H1 (cell line): Measurements from ENCODE around the gene FKBP5. TPM values are rescaled to one million over a fixed set of nuclear protein-coding genes. Genes with fewer than 3 reads are reported as not detected.

Source experiments
- CTCF ChIA-PET: fragments of 300-600 bp; sonication (Branson Sonifier 250); formaldehyde crosslinking; loops from one replicate; lab custom pipeline; 2021; ENCODE audit not compliant: partially characterized antibody; lab: Charles Lee
- POLR2A ChIA-PET: fragments of 300-600 bp; sonication (Branson Sonifier 250); formaldehyde crosslinking; loops from one replicate; lab custom pipeline; 2021; ENCODE audit warnings: inconsistent platforms; ENCODE audit not compliant: partially characterized antibody; lab: Charles Lee
- DNase-seq, 2 experiments: peaks; one replicate each; pipeline versions ENCODE4 v3.0.0 to v3.0.0-alpha.2; 2010 to 2022; ENCODE audit warnings: low spot score in 2 of 2, low read depth in 1 of 2, mixed read lengths in 1 of 2
- FAIRE-seq: peaks from 2 replicates; lab custom pipeline; 2011; peaks lifted over from hg19 to GRCh38; lab: Jason Lieb, UNC
- H2AFZ ChIP-seq: 2 replicates; pipeline ENCODE4 v1.8.1; 2012; ENCODE audit warnings: low read length, inconsistent platforms
- H2AK5ac ChIP-seq: 2 replicates; pipeline ENCODE4 v1.6.1; 2013; ENCODE audit warnings: low read depth, low read length
- H2BK120ac ChIP-seq: replicated peaks from 2 replicates; pipeline ENCODE3; 2013; ENCODE audit warnings: low read depth, low read length, inconsistent platforms
- H2BK12ac ChIP-seq: 2 replicates; pipeline ENCODE4 v1.6.1; 2013; ENCODE audit warnings: low read depth, low read length
- H2BK15ac ChIP-seq: 2 replicates; pipeline ENCODE4 v1.6.1; 2013; ENCODE audit warnings: low read length
- H2BK20ac ChIP-seq: 2 replicates; pipeline ENCODE4 v1.6.1; 2013; ENCODE audit warnings: low read length
- H2BK5ac ChIP-seq: 2 replicates; pipeline ENCODE4 v1.6.1; 2013; ENCODE audit warnings: low read depth, low read length
- H3K14ac ChIP-seq: 2 replicates; pipeline ENCODE4 v1.6.1; 2013; ENCODE audit warnings: inconsistent platforms; ENCODE audit not compliant: insufficient read length
- H3K18ac ChIP-seq: 2 replicates; pipeline ENCODE4 v1.6.1; 2013; ENCODE audit warnings: low read length; ENCODE audit errors: extremely low read depth
- H3K23ac ChIP-seq: 2 replicates; pipeline ENCODE4 v1.6.1; 2013; ENCODE audit warnings: inconsistent platforms; ENCODE audit not compliant: insufficient read length
- H3K23me2 ChIP-seq: 2 replicates; pipeline ENCODE4 v1.6.1; 2013; ENCODE audit warnings: low read depth, low read length
- H3K27ac ChIP-seq: 2 replicates; pipeline ENCODE4 v1.6.1; 2011; ENCODE audit warnings: low read depth, low read length, inconsistent platforms
- H3K27me3 ChIP-seq, 4 experiments: replicated peaks in 1 of 4; 1 replicate in 1 of 4; 2 replicates in 3 of 4; pipeline versions ENCODE4 v1.6.1 to v1.8.1; 2011 to 2013; ENCODE audit warnings: low read length in 3 of 4, mild to moderate bottlenecking in 3 of 4, inconsistent platforms in 2 of 4, mixed read lengths in 2 of 4, moderate library complexity in 1 of 4; ENCODE audit not compliant: control insufficient read depth in 3 of 4, insufficient read depth in 3 of 4; ENCODE audit errors: extremely low read depth in 1 of 4
- H3K36me3 ChIP-seq, 4 experiments: 2 replicates each; pipeline versions ENCODE4 v1.6.1 to v1.8.1; 2011 to 2013; ENCODE audit warnings: mild to moderate bottlenecking in 4 of 4, low read length in 3 of 4, moderate library complexity in 2 of 4, control low read depth in 1 of 4, inconsistent platforms in 1 of 4; ENCODE audit not compliant: insufficient read depth in 4 of 4, control insufficient read depth in 2 of 4
- H3K4ac ChIP-seq: replicated peaks from 2 replicates; pipeline ENCODE3; 2013; ENCODE audit warnings: low read length, low read depth, mixed read lengths, inconsistent platforms; ENCODE audit not compliant: insufficient read length
- H3K4me1 ChIP-seq, 4 experiments: replicated peaks in 1 of 4; 1 replicate in 1 of 4; 2 replicates in 3 of 4; pipeline versions ENCODE4 v1.6.1 to v1.8.1; 2011 to 2013; ENCODE audit warnings: low read length in 3 of 4, inconsistent platforms in 2 of 4, mixed read lengths in 1 of 4; ENCODE audit not compliant: insufficient read depth in 4 of 4, control insufficient read depth in 3 of 4
- H3K4me2 ChIP-seq, 2 experiments: 2 replicates each; pipeline versions ENCODE4 v1.6.1 to v1.8.1; 2011 to 2013; ENCODE audit warnings: low read depth in 2 of 2, low read length in 2 of 2, control low read depth in 1 of 2, inconsistent platforms in 1 of 2, mild to moderate bottlenecking in 1 of 2; ENCODE audit not compliant: insufficient read depth in 1 of 2
- H3K4me3 ChIP-seq, 4 experiments: fragments of 200-600, 300-600 bp in 1 of 4; sonication (generic), shearing (Covaris generic), sonication (Bioruptor Twin) in 1 of 4; 2 replicates each; pipeline versions ENCODE4 v1.5.1 to v1.8.1; 2011 to 2016; ENCODE audit warnings: low read length in 4 of 4, low read depth in 3 of 4, control low read depth in 2 of 4, inconsistent platforms in 2 of 4, mild to moderate bottlenecking in 2 of 4, mixed read lengths in 1 of 4, moderate library complexity in 1 of 4; ENCODE audit not compliant: insufficient read depth in 2 of 4; ENCODE audit errors: extremely low read depth in 1 of 4
- H3K56ac ChIP-seq: replicated peaks from 2 replicates; pipeline ENCODE3; 2013; ENCODE audit warnings: low read depth, mild to moderate bottlenecking, mixed read lengths, low read length, inconsistent platforms; ENCODE audit not compliant: insufficient read length
- H3K79me1 ChIP-seq: 2 replicates; pipeline ENCODE4 v1.6.1; 2013; ENCODE audit warnings: low read depth, low read length, control low read depth
- H3K79me2 ChIP-seq, 2 experiments: 2 replicates each; pipeline versions ENCODE4 v1.6.1 to v1.8.1; 2012 to 2013; ENCODE audit warnings: low read length in 2 of 2, mild to moderate bottlenecking in 2 of 2, inconsistent platforms in 1 of 2; ENCODE audit not compliant: insufficient read depth in 2 of 2, control insufficient read depth in 1 of 2
- H3K9ac ChIP-seq, 4 experiments: replicated peaks in 1 of 4; 1 replicate in 1 of 4; 2 replicates in 3 of 4; pipeline versions ENCODE4 v1.6.1 to v1.8.1; 2011 to 2013; ENCODE audit warnings: low read depth in 3 of 4, low read length in 3 of 4, control low read depth in 2 of 4, mild to moderate bottlenecking in 2 of 4, moderate library complexity in 2 of 4, inconsistent platforms in 1 of 4; ENCODE audit errors: extremely low read depth in 1 of 4
- H3K9me3 ChIP-seq, 2 experiments: 2 replicates each; pipeline versions ENCODE4 v1.6.1 to v1.8.1; 2012 to 2013; ENCODE audit warnings: mild to moderate bottlenecking in 2 of 2, moderate library complexity in 2 of 2, control low read depth in 1 of 2, inconsistent platforms in 1 of 2, low read depth in 1 of 2, low read length in 1 of 2, mixed read lengths in 1 of 2; ENCODE audit not compliant: insufficient read depth in 2 of 2
- H4K20me1 ChIP-seq, 2 experiments: replicated peaks in 1 of 2; 2 replicates each; pipeline versions ENCODE3 to v1.8.1; 2011 to 2013; ENCODE audit warnings: inconsistent platforms in 2 of 2, low read length in 2 of 2, mild to moderate bottlenecking in 1 of 2; ENCODE audit not compliant: insufficient read depth in 2 of 2, control insufficient read depth in 1 of 2
- H4K5ac ChIP-seq: 2 replicates; pipeline ENCODE4 v1.6.1; 2013; ENCODE audit warnings: low read length, low read depth, mixed read lengths, inconsistent platforms; ENCODE audit not compliant: insufficient read length
- H4K8ac ChIP-seq: 2 replicates; pipeline ENCODE4 v1.8.0; 2013; ENCODE audit warnings: mild to moderate bottlenecking, moderate library complexity, low read length, inconsistent platforms; ENCODE audit not compliant: insufficient read depth; ENCODE audit errors: extremely low read depth
- H4K91ac ChIP-seq: replicated peaks from 2 replicates; pipeline ENCODE3; 2013; ENCODE audit warnings: low read length, mixed read lengths, inconsistent platforms; ENCODE audit not compliant: insufficient read length
- BACH1 ChIP-seq: IDR thresholded peaks from 2 replicates; pipeline ENCODE4 v1.6.1; 2012; ENCODE audit warnings: low read length, improper control_type of control experiment
- BRCA1 ChIP-seq: IDR thresholded peaks from 2 replicates; pipeline ENCODE4 v1.6.1; 2012; ENCODE audit warnings: low read depth, low read length, improper control_type of control experiment
- CEBPB ChIP-seq: IDR thresholded peaks from 2 replicates; pipeline ENCODE4 v1.6.1; 2012; ENCODE audit warnings: low read depth, low read length
- CTBP2 ChIP-seq: IDR thresholded peaks from 2 replicates; pipeline ENCODE4 v1.7.0; 2011; ENCODE audit warnings: borderline replicate concordance, mild to moderate bottlenecking, moderate library complexity, mixed read lengths, low read length; ENCODE audit not compliant: insufficient read depth, insufficient read length
- CTCF ChIP-seq, 3 experiments: IDR thresholded peaks; 1 replicate in 2 of 3; 2 replicates in 1 of 3; pipeline versions ENCODE4 v1.5.1 to v1.6.1; 2011; ENCODE audit warnings: low read length in 3 of 3, mild to moderate bottlenecking in 3 of 3, inconsistent platforms in 2 of 3, low read depth in 1 of 3, moderate library complexity in 1 of 3; ENCODE audit not compliant: insufficient read depth in 1 of 3; ENCODE audit errors: control extremely low read depth in 1 of 3
- EZH2 ChIP-seq: fragments of 200-600 bp; sonication (generic); IDR thresholded peaks from 2 replicates; pipeline ENCODE4 v1.7.1; 2012; ENCODE audit warnings: low read depth, mild to moderate bottlenecking, moderate library complexity, low read length, inconsistent platforms; ENCODE audit not compliant: severe bottlenecking
- POLR2AphosphoS5 ChIP-seq: IDR thresholded peaks from 2 replicates; pipeline ENCODE4 v1.6.1; 2011; ENCODE audit warnings: low read depth, low read length
- POU5F1 ChIP-seq: IDR thresholded peaks from 2 replicates; pipeline ENCODE4 v1.6.1; 2011; ENCODE audit warnings: low read depth, mild to moderate bottlenecking, low read length, moderate library complexity
- RBBP5 ChIP-seq: IDR thresholded peaks from 2 replicates; pipeline ENCODE4 v1.7.1; 2012; ENCODE audit warnings: low read depth, mild to moderate bottlenecking, inconsistent platforms, low read length, moderate library complexity, borderline replicate concordance
- TAF7 ChIP-seq: optimal IDR thresholded peaks from 2 replicates; pipeline ENCODE3; 2011; ENCODE audit warnings: low read depth, mild to moderate bottlenecking, inconsistent platforms, low read length, moderate library complexity, borderline replicate concordance
- WGBS, 2 experiments: shearing (Covaris generic) in 1 of 2; methylation state at CpG; one replicate each; pipeline versions ENCODE4 v1.1.6 to v1.1.7; 2013 to 2015; ENCODE audit warnings: low lambda C conversion rate in 2 of 2, mixed read lengths in 2 of 2, inconsistent platforms in 1 of 2, low coverage in 1 of 2, missing lambda C conversion rate in 1 of 2; ENCODE audit not compliant: insufficient replicate concordance in 2 of 2, insufficient coverage in 1 of 2, insufficient read length in 1 of 2; ENCODE audit errors: extremely low coverage in 1 of 2, missing lambda C conversion rate in 1 of 2; 5-methylcytosine and 5-hydroxymethylcytosine counted together
- polyA plus RNA-seq, 7 experiments: library from polyadenylated mRNA; depleted of rRNA in 3 of 7; stranded (reverse) in 5 of 7; unstranded in 2 of 7; fragments of >200 nt in 5 of 7; fragments of 200-250 nt in 2 of 7; gene quantifications; 1 replicate in 5 of 7; 2 replicates in 1 of 7; 4 replicates in 1 of 7; pipeline versions ENCODE4 v1.2.1 to v1.2.3, GENCODE V29; 2011 to 2013; ENCODE audit warnings: missing spikeins in 2 of 7, mixed read lengths in 2 of 7
- total RNA-seq: library from RNA; stranded (reverse); fragmentation: NEBNext Ultra II Directional; extraction: Animal tissue kit (Norgen Biotek cat#: 25700); gene quantifications from 2 replicates; pipeline ENCODE4 v1.2.1, GENCODE V29; 2021

Gene FKBP5
- total and polyA plus RNA-seq, 2 of the 8 experiments (the other 6 are each of a cell fraction or from before 2014, with no cell fraction given): 14.3 to 40.4 TPM

DNA sequence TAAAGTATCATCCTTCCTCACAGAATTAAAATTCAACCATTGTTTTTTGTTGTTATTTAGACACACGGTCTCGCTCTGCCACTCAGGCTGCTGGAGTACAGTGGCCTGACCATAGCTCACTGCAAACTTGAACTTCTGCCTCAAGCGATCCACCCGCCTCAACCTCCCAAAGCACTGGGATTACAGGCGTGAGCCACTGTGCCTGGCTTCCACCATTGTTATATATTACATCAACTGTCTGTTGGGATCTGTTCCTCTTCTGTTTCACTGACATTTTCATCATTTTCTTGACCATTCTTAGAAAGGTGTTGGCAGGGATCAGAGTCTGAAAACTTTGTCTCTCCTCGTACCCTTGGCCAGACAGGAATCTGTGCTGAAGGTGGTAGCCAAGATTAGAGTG lies 154.7 kb downstream of the FKBP5 start:
- Histone ChIP-seq H3K36me3 (no peaks in the 10 kb centered on the region), H2BK12ac (0 out of 2 replicates have a peak overlapping the region, but pooled peaks have one; percentile 44), H4K20me1 (no peaks in the 10 kb centered on the region), H3K9me3 (no peaks in the 10 kb centered on the region), H4K5ac (no peak overlapping the region), H3K27me3 (no peaks in the 10 kb centered on the region), H2BK120ac (no peak overlapping the region), H2BK15ac (no peak overlapping the region), H3K4me1 (peaks cover 2 to 9% (median 6%) of the 10 kb centered on the region in 4 experiments; a peak in 5 of 7 replicates), H3K18ac (peak overlapping the region; percentile 38; the same call in 1 of the 2 replicates), H3K4me3 (no peak overlapping the region), H3K79me1 (no peaks in the 10 kb centered on the region), H2BK5ac (0 out of 2 replicates have a peak overlapping the region, but pooled peaks have one; percentile 18), H2BK20ac (no peak overlapping the region), H3K4ac (no peak overlapping the region)
- DNase-seq (no peak), FAIRE-seq (no peak)
- POLR2A ChIA-PET: interaction anchor here (1.0 kb wide), 1 partner anchor 61 kb away, joined by 3 read pairs; no protein-coding TSS in a partner anchor
- no peak for TF ChIP-seq TAF7
- TF ChIP-seq POU5F1: no peak
- no peak for TF ChIP-seq CEBPB
- no peak for TF ChIP-seq POLR2AphosphoS5
- no peak for TF ChIP-seq CTBP2
- no peak for TF ChIP-seq BRCA1
- no peak for TF ChIP-seq BACH1
- no peak for TF ChIP-seq EZH2
- no peak for TF ChIP-seq CTCF (IDR thresholded peaks at IDR 0.05; ENCODE audit: control extremely low read depth in 1 of 3, insufficient read depth in 1 of 3, low read depth in 1 of 3, low read length in 3 of 3)
- no peak for TF ChIP-seq RBBP5
- TF ChIP-seq, all 59 proteins: peak for 0
- WGBS, 2 experiments: 83% methylated on average over 6 of the region's 6 CpGs; no CpG with 5 or more reads in 1 of the 2 experiments
- Histone ChIP-seq H3K9ac (no peak overlapping the region), H3K56ac (no peak overlapping the region), H2AFZ (peak overlapping the region; percentile 89), H3K4me2 (0 out of 4 replicates have a peak overlapping the region, but pooled peaks of 1 of the 2 experiments have one; percentile 9), H3K79me2 (no peaks in the 10 kb centered on the region), H4K91ac (no peak overlapping the region), H3K14ac (no peak overlapping the region), H3K27ac (no peak overlapping the region), H4K8ac (no peak overlapping the region), H3K23me2 (no peaks in the 10 kb centered on the region), H3K23ac (no peak overlapping the region), H2AK5ac (no peak overlapping the region; the same call in 1 of the 2 replicates)
- CTCF ChIA-PET: interaction anchor here (0.6 to 32.2 kb wide), 4 partner anchors 5 to 202 kb away, joined by 3 to 521 read pairs (median 276); no protein-coding TSS in a partner anchor
